IMR-90 (cell line): Measurements from ENCODE around the gene AUTS2. TPM values are rescaled to one million over a fixed set of nuclear protein-coding genes. Genes with fewer than 3 reads are reported as not detected.

ENCODE experiments used
- ATAC-seq: fragments of 200-7000 bp; cut with Tn5 transposase; 2 replicates; pipeline ENCODE4 v1.9.1; 2020; ENCODE audit warnings: low read depth, mild to moderate bottlenecking, moderate library complexity
- BruUV-seq: library from RNA; stranded (reverse); fragments of 400-500 nt; replicated peaks from 2 replicates; lab custom pipeline; 2021; lab: Mats Ljungman, UMichigan
- CTCF ChIA-PET: fragments of 300-600 bp; formaldehyde crosslinking; extraction: SDS; loops from one replicate; lab custom pipeline; 2021; ENCODE audit warnings: antibody characterized with exemption; lab: Yijun Ruan, JAX
- POLR2A ChIA-PET: fragments of 300-600 bp; sonication (Branson Sonifier 250); formaldehyde crosslinking; loops from one replicate; lab custom pipeline; 2022; ENCODE audit warnings: antibody characterized with exemption; ENCODE audit not compliant: unreplicated experiment; lab: Charles Lee
- DNase-seq: peaks from one replicate; pipeline ENCODE4 v3.0.0; 2013
- H2AFZ ChIP-seq: replicated peaks from 2 replicates; pipeline ENCODE3; 2013; ENCODE audit warnings: low read length, mild to moderate bottlenecking; ENCODE audit not compliant: poor library complexity
- H2AK5ac ChIP-seq: 2 replicates; pipeline ENCODE4 v1.6.1; 2013; ENCODE audit warnings: low read depth, low read length, inconsistent platforms
- H2AK9ac ChIP-seq: replicated peaks from 2 replicates; pipeline ENCODE3; 2013; ENCODE audit warnings: mild to moderate bottlenecking, low read depth, low read length, moderate library complexity; ENCODE audit not compliant: poor library complexity
- H2BK120ac ChIP-seq: 2 replicates; pipeline ENCODE4 v1.6.1; 2013; ENCODE audit warnings: low read depth, low read length, inconsistent platforms
- H2BK15ac ChIP-seq: 3 replicates; pipeline ENCODE4 v1.6.1; 2013; ENCODE audit warnings: low read depth, low read length, inconsistent platforms
- H2BK20ac ChIP-seq: 2 replicates; pipeline ENCODE4 v1.6.1; 2013; ENCODE audit warnings: low read depth, mild to moderate bottlenecking, inconsistent platforms, low read length, moderate library complexity
- H2BK5ac ChIP-seq: 2 replicates; pipeline ENCODE4 v1.6.1; 2013; ENCODE audit warnings: mild to moderate bottlenecking, low read depth, low read length, inconsistent platforms; ENCODE audit not compliant: poor library complexity, severe bottlenecking
- H3K14ac ChIP-seq: replicated peaks from 2 replicates; pipeline ENCODE4 v1.6.1; 2013; ENCODE audit warnings: low read depth, low read length, inconsistent platforms
- H3K18ac ChIP-seq: 2 replicates; pipeline ENCODE4 v1.6.1; 2013; ENCODE audit warnings: low read depth, low read length, control low read depth
- H3K23ac ChIP-seq: 2 replicates; pipeline ENCODE4 v1.6.1; 2013; ENCODE audit warnings: low read depth, low read length, inconsistent platforms
- H3K27ac ChIP-seq: 2 replicates; pipeline ENCODE4 v1.5.1; 2013; ENCODE audit warnings: mild to moderate bottlenecking, control low read depth, low read length; ENCODE audit not compliant: insufficient read depth
- H3K27me3 ChIP-seq: 2 replicates; pipeline ENCODE4 v1.6.1; 2013; ENCODE audit warnings: low read length; ENCODE audit not compliant: control insufficient read depth, insufficient read depth
- H3K36me3 ChIP-seq: 2 replicates; pipeline ENCODE4 v1.6.1; 2013; ENCODE audit warnings: low read length, mixed read lengths; ENCODE audit not compliant: control insufficient read depth, insufficient read depth
- H3K4ac ChIP-seq: 2 replicates; pipeline ENCODE4 v1.6.1; 2013; ENCODE audit warnings: low read depth, low read length, inconsistent platforms
- H3K4me1 ChIP-seq: 2 replicates; pipeline ENCODE4 v1.6.1; 2013; ENCODE audit warnings: low read length, mixed read lengths; ENCODE audit not compliant: control insufficient read depth, insufficient read depth
- H3K4me2 ChIP-seq: 2 replicates; pipeline ENCODE4 v1.6.1; 2013; ENCODE audit warnings: low read depth, mild to moderate bottlenecking, control low read depth, low read length, moderate library complexity
- H3K4me3 ChIP-seq: 2 replicates; pipeline ENCODE4 v1.5.1; 2013; ENCODE audit warnings: low read depth, mild to moderate bottlenecking, control low read depth, low read length, moderate library complexity; ENCODE audit not compliant: insufficient read depth
- H3K56ac ChIP-seq: 2 replicates; pipeline ENCODE4 v1.6.1; 2013; ENCODE audit warnings: low read length, inconsistent platforms; ENCODE audit not compliant: insufficient read depth; ENCODE audit errors: extremely low read depth
- H3K79me1 ChIP-seq, 2 experiments: 2 replicates each; pipeline ENCODE4 v1.6.1; 2013; ENCODE audit warnings: low read length in 2 of 2, inconsistent platforms in 1 of 2, low read depth in 1 of 2
- H3K9ac ChIP-seq: 2 replicates; pipeline ENCODE4 v1.6.1; 2013; ENCODE audit warnings: low read depth, low read length, control low read depth
- H3K9me1 ChIP-seq: 2 replicates; pipeline ENCODE4 v1.6.1; 2013; ENCODE audit warnings: low read length, inconsistent platforms; ENCODE audit not compliant: insufficient read depth
- H3K9me3 ChIP-seq: 2 replicates; pipeline ENCODE4 v1.6.1; 2013; ENCODE audit warnings: low read length; ENCODE audit not compliant: control insufficient read depth, insufficient read depth
- H4K20me1 ChIP-seq: 2 replicates; pipeline ENCODE4 v1.6.1; 2013; ENCODE audit warnings: low read length, inconsistent platforms; ENCODE audit not compliant: insufficient read depth
- H4K5ac ChIP-seq: 2 replicates; pipeline ENCODE4 v1.6.1; 2013; ENCODE audit warnings: mild to moderate bottlenecking, low read depth, low read length, control low read depth
- H4K8ac ChIP-seq, 2 experiments: 2 replicates each; pipeline ENCODE4 v1.6.1; 2013; ENCODE audit warnings: low read depth in 2 of 2, low read length in 2 of 2, control low read depth in 1 of 2, inconsistent platforms in 1 of 2
- H4K91ac ChIP-seq: 2 replicates; pipeline ENCODE4 v1.6.1; 2013; ENCODE audit warnings: low read depth, low read length, inconsistent platforms; ENCODE audit not compliant: insufficient read depth
- BHLHE40 ChIP-seq: fragments of 150-350 bp; IDR thresholded peaks from 2 replicates; pipeline ENCODE4 v1.6.1; 2016; ENCODE audit warnings: mild to moderate bottlenecking, low read depth, low read length
- CEBPB ChIP-seq: IDR thresholded peaks from 2 replicates; pipeline ENCODE4 v1.6.1; 2012; ENCODE audit warnings: low read depth, low read length, improper control_type of control experiment
- CHD1 ChIP-seq: IDR thresholded peaks from 2 replicates; pipeline ENCODE4 v1.6.1; 2012; ENCODE audit warnings: low read depth, low read length, improper control_type of control experiment
- FOS ChIP-seq: fragments of 150-350 bp; IDR thresholded peaks from 2 replicates; pipeline ENCODE4 v1.6.1; 2016; ENCODE audit warnings: low read depth, low read length
- MAFK ChIP-seq: IDR thresholded peaks from 2 replicates; pipeline ENCODE4 v1.6.1; 2012; ENCODE audit warnings: low read depth, low read length, improper control_type of control experiment
- MAZ ChIP-seq: IDR thresholded peaks from 2 replicates; pipeline ENCODE4 v1.6.1; 2012; ENCODE audit warnings: low read depth, mild to moderate bottlenecking, low read length, improper control_type of control experiment, moderate library complexity, borderline replicate concordance
- MXI1 ChIP-seq: IDR thresholded peaks from 2 replicates; pipeline ENCODE4 v1.6.1; 2012; ENCODE audit warnings: low read depth, mild to moderate bottlenecking, low read length, moderate library complexity, borderline replicate concordance
- NFE2L2 ChIP-seq: fragments of 150-350 bp; IDR thresholded peaks from 2 replicates; pipeline ENCODE4 v1.6.1; 2016; ENCODE audit warnings: low read depth, mild to moderate bottlenecking, low read length
- POLR2A ChIP-seq: IDR thresholded peaks from 2 replicates; pipeline ENCODE4 v1.6.1; 2012; ENCODE audit warnings: mild to moderate bottlenecking, low read depth, low read length
- RAD21 ChIP-seq: IDR thresholded peaks from 2 replicates; pipeline ENCODE4 v1.6.1; 2012; ENCODE audit warnings: low read length, improper control_type of control experiment
- RCOR1 ChIP-seq: IDR thresholded peaks from 2 replicates; pipeline ENCODE4 v1.6.1; 2012; ENCODE audit warnings: mild to moderate bottlenecking, low read length, improper control_type of control experiment; ENCODE audit not compliant: insufficient replicate concordance
- RFX5 ChIP-seq: IDR thresholded peaks from 2 replicates; pipeline ENCODE4 v1.8.0; 2012; ENCODE audit warnings: low read depth, mild to moderate bottlenecking, low read length, moderate library complexity
- SMC3 ChIP-seq: fragments of 150-350 bp; IDR thresholded peaks from 2 replicates; pipeline ENCODE4 v1.6.1; 2016; ENCODE audit warnings: low read depth, mild to moderate bottlenecking, antibody characterized with exemption, low read length, moderate library complexity
- WGBS, 2 experiments: methylation state at CpG; one replicate each; pipeline versions ENCODE4 v1.1.5 to v1.1.7; 2013; ENCODE audit warnings: missing lambda C conversion rate in 2 of 2; ENCODE audit not compliant: insufficient read length in 1 of 2; ENCODE audit errors: extremely low coverage in 2 of 2; 5-methylcytosine and 5-hydroxymethylcytosine counted together
- dilution Hi-C: fragments of 300-500 bp; cut with HindIII; formaldehyde crosslinking; loops from one replicate; pipeline ENCODE4 v1.14.3; 2018; ENCODE audit warnings: low sequenced_read_pairs; ENCODE audit not compliant: unreplicated experiment
- in situ Hi-C: fragments of 300-500 bp; cut with MboI; formaldehyde crosslinking; loops from 3 replicates; pipeline ENCODE4 v1.14.3; 2019; ENCODE audit warnings: low sequenced_read_pairs, inconsistent platforms, mixed read lengths
- intact Hi-C: fragments of 100-400 bp; cut with micrococcal nuclease; formaldehyde crosslinking; loops from 2 replicates; pipeline ENCODE4 v1.10.0; 2022
- polyA plus RNA-seq, 3 experiments: library from polyadenylated mRNA; depleted of rRNA; stranded (reverse); fragments of >200 nt; gene quantifications; 2 replicates each; pipeline ENCODE4 v1.2.3, GENCODE V29; 2012; ENCODE audit warnings: low replicate concordance in 1 of 3
- total RNA-seq: library from RNA; depleted of rRNA; stranded (reverse); fragments of >200 nt; gene quantifications from 2 replicates; pipeline ENCODE4 v1.2.3, GENCODE V29; 2012
- TF ChIP-seq, protein P1 (sequence below): fragments of 150-350 bp; IDR thresholded peaks from 2 replicates; pipeline ENCODE4 v1.6.1; 2016; ENCODE audit warnings: low read depth, mild to moderate bottlenecking, low read length, moderate library complexity, borderline replicate concordance
- TF ChIP-seq, protein P2 (sequence below): fragments of 150-350 bp; IDR thresholded peaks from 2 replicates; pipeline ENCODE4 v1.6.1; 2017; ENCODE audit warnings: mild to moderate bottlenecking, antibody characterized with exemption, low read length, low read depth
- TF ChIP-seq, protein P3 (sequence below): conservative IDR thresholded peaks from 2 replicates; pipeline ENCODE4 v1.5.1; 2012; ENCODE audit warnings: mild to moderate bottlenecking, low read depth, low read length, improper control_type of control experiment

The AUTS2 gene
- total and polyA plus RNA-seq, 2 of the 4 experiments (the other 2 are of a cell fraction) = 0.90 to 3.0 TPM

DNA sequence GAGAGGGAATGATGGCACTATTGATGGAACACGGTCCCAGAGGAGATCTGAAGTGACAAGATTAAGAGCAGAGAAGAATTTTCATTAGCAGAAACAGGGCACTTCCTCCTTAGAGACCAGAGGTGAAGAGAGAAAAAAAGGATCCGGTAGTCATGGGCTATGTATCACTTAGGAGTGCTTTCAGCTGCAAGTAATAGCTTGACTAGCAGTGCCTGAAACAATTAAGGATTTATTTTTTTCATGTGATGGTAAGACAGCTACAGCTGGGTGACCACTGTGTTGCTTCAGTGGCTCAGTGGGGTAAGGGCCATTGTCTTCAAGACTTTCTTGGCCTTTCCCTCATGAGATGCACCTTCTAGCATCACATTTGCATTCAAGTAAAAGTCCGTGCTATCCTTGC, 1018.5 kb downstream of the AUTS2 start:
- ChIA-PET CTCF (no interaction called here), POLR2A (no interaction called here)
- no peak overlapping the region for H3K56ac ChIP-seq
- H4K8ac ChIP-seq = no peak overlapping the region
- no peak overlapping the region for H3K27ac ChIP-seq
- no peak overlapping the region for H3K4ac ChIP-seq
- BruUV-seq = no TSS peak
- no peak overlapping the region for H2AK9ac ChIP-seq
- no peak overlapping the region for H4K91ac ChIP-seq
- H4K5ac ChIP-seq = no peak overlapping the region
- no peaks in the 10 kb centered on the region for H3K9me3 ChIP-seq
- H2BK20ac ChIP-seq = no peak overlapping the region
- H3K4me2 ChIP-seq = no peak overlapping the region
- intact Hi-C loops (no loop called here), dilution Hi-C loops (no loop called here), in situ Hi-C loops (no loop called here)
- no peak overlapping the region for H2BK15ac ChIP-seq
- no peak overlapping the region for H3K14ac ChIP-seq
- no peaks in the 10 kb centered on the region for H4K20me1 ChIP-seq
- no peak overlapping the region for H3K4me3 ChIP-seq
- 100% methylated on average over 1 of the region's 3 CpGs; no CpG with 5 or more reads in 1 of the 2 experiments for WGBS, 2 experiments
- no peak overlapping the region for H2BK5ac ChIP-seq
- DNase-seq (no peak), ATAC-seq (no peak)
- H3K36me3 ChIP-seq = no peaks in the 10 kb centered on the region
- peaks cover 9% of the 10 kb centered on the region for H3K27me3 ChIP-seq
- no peak overlapping the region for H2AFZ ChIP-seq
- H2BK120ac ChIP-seq = no peak overlapping the region
- TF ChIP-seq CEBPB (no peak), CHD1 (no peak), MAZ (no peak), SMC3 (no peak), RAD21 (no peak), POLR2A (no peak), BHLHE40 (no peak), MXI1 (no peak), FOS (no peak), NFE2L2 (no peak), MAFK (no peak), RFX5 (no peak), RCOR1 (no peak)
- TF ChIP-seq, protein P1, sequence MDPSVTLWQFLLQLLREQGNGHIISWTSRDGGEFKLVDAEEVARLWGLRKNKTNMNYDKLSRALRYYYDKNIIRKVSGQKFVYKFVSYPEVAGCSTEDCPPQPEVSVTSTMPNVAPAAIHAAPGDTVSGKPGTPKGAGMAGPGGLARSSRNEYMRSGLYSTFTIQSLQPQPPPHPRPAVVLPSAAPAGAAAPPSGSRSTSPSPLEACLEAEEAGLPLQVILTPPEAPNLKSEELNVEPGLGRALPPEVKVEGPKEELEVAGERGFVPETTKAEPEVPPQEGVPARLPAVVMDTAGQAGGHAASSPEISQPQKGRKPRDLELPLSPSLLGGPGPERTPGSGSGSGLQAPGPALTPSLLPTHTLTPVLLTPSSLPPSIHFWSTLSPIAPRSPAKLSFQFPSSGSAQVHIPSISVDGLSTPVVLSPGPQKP = no peak
- TF ChIP-seq, protein P2, sequence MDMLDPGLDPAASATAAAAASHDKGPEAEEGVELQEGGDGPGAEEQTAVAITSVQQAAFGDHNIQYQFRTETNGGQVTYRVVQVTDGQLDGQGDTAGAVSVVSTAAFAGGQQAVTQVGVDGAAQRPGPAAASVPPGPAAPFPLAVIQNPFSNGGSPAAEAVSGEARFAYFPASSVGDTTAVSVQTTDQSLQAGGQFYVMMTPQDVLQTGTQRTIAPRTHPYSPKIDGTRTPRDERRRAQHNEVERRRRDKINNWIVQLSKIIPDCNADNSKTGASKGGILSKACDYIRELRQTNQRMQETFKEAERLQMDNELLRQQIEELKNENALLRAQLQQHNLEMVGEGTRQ = no peak
- TF ChIP-seq, protein P3, sequence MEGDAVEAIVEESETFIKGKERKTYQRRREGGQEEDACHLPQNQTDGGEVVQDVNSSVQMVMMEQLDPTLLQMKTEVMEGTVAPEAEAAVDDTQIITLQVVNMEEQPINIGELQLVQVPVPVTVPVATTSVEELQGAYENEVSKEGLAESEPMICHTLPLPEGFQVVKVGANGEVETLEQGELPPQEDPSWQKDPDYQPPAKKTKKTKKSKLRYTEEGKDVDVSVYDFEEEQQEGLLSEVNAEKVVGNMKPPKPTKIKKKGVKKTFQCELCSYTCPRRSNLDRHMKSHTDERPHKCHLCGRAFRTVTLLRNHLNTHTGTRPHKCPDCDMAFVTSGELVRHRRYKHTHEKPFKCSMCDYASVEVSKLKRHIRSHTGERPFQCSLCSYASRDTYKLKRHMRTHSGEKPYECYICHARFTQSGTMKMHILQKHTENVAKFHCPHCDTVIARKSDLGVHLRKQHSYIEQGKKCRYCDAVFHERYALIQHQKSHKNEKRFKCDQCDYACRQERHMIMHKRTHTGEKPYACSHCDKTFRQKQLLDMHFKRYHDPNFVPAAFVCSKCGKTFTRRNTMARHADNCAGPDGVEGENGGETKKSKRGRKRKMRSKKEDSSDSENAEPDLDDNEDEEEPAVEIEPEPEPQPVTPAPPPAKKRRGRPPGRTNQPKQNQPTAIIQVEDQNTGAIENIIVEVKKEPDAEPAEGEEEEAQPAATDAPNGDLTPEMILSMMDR = no peak
- no peak overlapping the region for H3K18ac ChIP-seq
- H2AK5ac ChIP-seq = no peak overlapping the region
- H3K9me1 ChIP-seq = no peaks in the 10 kb centered on the region
- no peaks in the 10 kb centered on the region for H3K79me1 ChIP-seq
- no peak overlapping the region for H3K9ac ChIP-seq
- H3K23ac ChIP-seq = no peak overlapping the region
- H3K4me1 ChIP-seq = no peaks in the 10 kb centered on the region
